SK-N-SH (cell line): ENCODE results near the gene HSPB9.

ENCODE experiments used
- CTCF ChIP-seq: fragments of 200-600 bp; sonication (generic); IDR thresholded peaks from 2 replicates; pipeline ENCODE4 v1.6.1; 2017; ENCODE audit warnings: antibody characterized with exemption, mild to moderate bottlenecking, moderate library complexity
- MEF2A ChIP-seq: IDR thresholded peaks from 2 replicates; pipeline ENCODE4 v1.4.0; 2012; ENCODE audit warnings: low read depth, borderline replicate concordance
- POLR2AphosphoS5 ChIP-seq: IDR thresholded peaks from 2 replicates; pipeline ENCODE4 v1.6.1; 2012; ENCODE audit warnings: low read depth, low read length
- RCOR1 ChIP-seq: fragments of 150-350 bp; IDR thresholded peaks from 2 replicates; pipeline ENCODE4 v1.6.1; 2017; ENCODE audit warnings: antibody characterized with exemption, low read length
- RFX5 ChIP-seq: IDR thresholded peaks from 2 replicates; pipeline ENCODE4 v1.6.1; 2012; ENCODE audit warnings: mild to moderate bottlenecking, improper control_type of control experiment, low read length
- SMC3 ChIP-seq: IDR thresholded peaks from 2 replicates; pipeline ENCODE4 v1.6.1; 2012; ENCODE audit warnings: low read depth, low read length, improper control_type of control experiment
- TF ChIP-seq, protein P1 (sequence below): IDR thresholded peaks from 2 replicates; pipeline ENCODE4 v1.4.0; 2012; ENCODE audit warnings: low read depth, borderline replicate concordance
- TF ChIP-seq, protein P2 (sequence below): IDR thresholded peaks from 2 replicates; pipeline ENCODE4 v1.6.1; 2012; ENCODE audit warnings: mild to moderate bottlenecking, low read depth, low read length, moderate library complexity
- TF ChIP-seq, protein P3 (sequence below): fragments of 150-350 bp; IDR thresholded peaks from 2 replicates; pipeline ENCODE4 v1.6.1; 2017; ENCODE audit warnings: antibody characterized with exemption, low read length, low read depth, borderline replicate concordance
- TF ChIP-seq, protein P4 (sequence below): IDR thresholded peaks from 2 replicates; pipeline ENCODE4 v1.4.0; 2012; ENCODE audit warnings: low read depth, borderline replicate concordance
- TF ChIP-seq, protein P5 (sequence below): IDR thresholded peaks from 2 replicates; pipeline ENCODE4; 2012

DNA sequence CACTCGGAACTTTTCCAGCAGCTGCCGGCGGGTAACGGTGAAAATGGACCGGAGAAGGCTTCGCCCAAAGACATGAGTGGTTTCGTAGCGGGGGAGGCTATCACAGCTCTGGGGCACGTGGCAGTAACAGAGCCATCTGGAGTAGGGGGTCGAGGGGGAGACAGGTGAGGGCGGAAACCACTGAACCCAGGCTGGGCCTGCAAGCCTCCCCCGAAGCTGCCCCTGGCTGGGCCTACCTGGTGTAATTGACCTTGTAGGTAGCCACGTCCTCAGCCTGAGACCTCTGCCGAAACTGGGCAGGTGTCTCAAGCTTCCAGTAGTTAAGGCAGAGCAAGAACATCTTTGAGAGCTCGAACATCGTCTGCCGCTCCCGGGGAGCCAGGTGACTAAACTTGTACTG lies 3.3 kb upstream of the HSPB9 start:
- no peak for TF ChIP-seq RCOR1
- TF ChIP-seq MEF2A, result no peak
- no peak for TF ChIP-seq CTCF
- TF ChIP-seq, protein P1, sequence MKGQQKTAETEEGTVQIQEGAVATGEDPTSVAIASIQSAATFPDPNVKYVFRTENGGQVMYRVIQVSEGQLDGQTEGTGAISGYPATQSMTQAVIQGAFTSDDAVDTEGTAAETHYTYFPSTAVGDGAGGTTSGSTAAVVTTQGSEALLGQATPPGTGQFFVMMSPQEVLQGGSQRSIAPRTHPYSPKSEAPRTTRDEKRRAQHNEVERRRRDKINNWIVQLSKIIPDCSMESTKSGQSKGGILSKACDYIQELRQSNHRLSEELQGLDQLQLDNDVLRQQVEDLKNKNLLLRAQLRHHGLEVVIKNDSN, result no peak
- no peak for TF ChIP-seq POLR2AphosphoS5
- TF ChIP-seq, protein P2, sequence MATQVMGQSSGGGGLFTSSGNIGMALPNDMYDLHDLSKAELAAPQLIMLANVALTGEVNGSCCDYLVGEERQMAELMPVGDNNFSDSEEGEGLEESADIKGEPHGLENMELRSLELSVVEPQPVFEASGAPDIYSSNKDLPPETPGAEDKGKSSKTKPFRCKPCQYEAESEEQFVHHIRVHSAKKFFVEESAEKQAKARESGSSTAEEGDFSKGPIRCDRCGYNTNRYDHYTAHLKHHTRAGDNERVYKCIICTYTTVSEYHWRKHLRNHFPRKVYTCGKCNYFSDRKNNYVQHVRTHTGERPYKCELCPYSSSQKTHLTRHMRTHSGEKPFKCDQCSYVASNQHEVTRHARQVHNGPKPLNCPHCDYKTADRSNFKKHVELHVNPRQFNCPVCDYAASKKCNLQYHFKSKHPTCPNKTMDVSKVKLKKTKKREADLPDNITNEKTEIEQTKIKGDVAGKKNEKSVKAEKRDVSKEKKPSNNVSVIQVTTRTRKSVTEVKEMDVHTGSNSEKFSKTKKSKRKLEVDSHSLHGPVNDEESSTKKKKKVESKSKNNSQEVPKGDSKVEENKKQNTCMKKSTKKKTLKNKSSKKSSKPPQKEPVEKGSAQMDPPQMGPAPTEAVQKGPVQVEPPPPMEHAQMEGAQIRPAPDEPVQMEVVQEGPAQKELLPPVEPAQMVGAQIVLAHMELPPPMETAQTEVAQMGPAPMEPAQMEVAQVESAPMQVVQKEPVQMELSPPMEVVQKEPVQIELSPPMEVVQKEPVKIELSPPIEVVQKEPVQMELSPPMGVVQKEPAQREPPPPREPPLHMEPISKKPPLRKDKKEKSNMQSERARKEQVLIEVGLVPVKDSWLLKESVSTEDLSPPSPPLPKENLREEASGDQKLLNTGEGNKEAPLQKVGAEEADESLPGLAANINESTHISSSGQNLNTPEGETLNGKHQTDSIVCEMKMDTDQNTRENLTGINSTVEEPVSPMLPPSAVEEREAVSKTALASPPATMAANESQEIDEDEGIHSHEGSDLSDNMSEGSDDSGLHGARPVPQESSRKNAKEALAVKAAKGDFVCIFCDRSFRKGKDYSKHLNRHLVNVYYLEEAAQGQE, result no peak
- TF ChIP-seq SMC3, result no peak
- TF ChIP-seq, protein P3, sequence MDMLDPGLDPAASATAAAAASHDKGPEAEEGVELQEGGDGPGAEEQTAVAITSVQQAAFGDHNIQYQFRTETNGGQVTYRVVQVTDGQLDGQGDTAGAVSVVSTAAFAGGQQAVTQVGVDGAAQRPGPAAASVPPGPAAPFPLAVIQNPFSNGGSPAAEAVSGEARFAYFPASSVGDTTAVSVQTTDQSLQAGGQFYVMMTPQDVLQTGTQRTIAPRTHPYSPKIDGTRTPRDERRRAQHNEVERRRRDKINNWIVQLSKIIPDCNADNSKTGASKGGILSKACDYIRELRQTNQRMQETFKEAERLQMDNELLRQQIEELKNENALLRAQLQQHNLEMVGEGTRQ, result no peak
- TF ChIP-seq, protein P4, sequence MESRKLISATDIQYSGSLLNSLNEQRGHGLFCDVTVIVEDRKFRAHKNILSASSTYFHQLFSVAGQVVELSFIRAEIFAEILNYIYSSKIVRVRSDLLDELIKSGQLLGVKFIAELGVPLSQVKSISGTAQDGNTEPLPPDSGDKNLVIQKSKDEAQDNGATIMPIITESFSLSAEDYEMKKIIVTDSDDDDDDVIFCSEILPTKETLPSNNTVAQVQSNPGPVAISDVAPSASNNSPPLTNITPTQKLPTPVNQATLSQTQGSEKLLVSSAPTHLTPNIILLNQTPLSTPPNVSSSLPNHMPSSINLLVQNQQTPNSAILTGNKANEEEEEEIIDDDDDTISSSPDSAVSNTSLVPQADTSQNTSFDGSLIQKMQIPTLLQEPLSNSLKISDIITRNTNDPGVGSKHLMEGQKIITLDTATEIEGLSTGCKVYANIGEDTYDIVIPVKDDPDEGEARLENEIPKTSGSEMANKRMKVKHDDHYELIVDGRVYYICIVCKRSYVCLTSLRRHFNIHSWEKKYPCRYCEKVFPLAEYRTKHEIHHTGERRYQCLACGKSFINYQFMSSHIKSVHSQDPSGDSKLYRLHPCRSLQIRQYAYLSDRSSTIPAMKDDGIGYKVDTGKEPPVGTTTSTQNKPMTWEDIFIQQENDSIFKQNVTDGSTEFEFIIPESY, result no peak
- TF ChIP-seq RFX5, result no peak
- TF ChIP-seq, protein P5, sequence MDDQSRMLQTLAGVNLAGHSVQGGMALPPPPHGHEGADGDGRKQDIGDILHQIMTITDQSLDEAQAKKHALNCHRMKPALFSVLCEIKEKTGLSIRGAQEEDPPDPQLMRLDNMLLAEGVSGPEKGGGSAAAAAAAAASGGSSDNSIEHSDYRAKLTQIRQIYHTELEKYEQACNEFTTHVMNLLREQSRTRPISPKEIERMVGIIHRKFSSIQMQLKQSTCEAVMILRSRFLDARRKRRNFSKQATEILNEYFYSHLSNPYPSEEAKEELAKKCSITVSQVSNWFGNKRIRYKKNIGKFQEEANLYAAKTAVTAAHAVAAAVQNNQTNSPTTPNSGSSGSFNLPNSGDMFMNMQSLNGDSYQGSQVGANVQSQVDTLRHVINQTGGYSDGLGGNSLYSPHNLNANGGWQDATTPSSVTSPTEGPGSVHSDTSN, result no peak
